OCI-LY3 (cell line): ENCODE data around the gene STAB1.

Source experiments
- EZH2phosphoT487 ChIP-seq: fragments of 200-600 bp; shearing (Covaris generic); IDR thresholded peaks from 2 replicates; pipeline ENCODE4 v1.6.1; 2018; ENCODE audit warnings: antibody characterized with exemption, mixed run types, low read depth
- TF ChIP-seq, protein P1 (sequence below): fragments of 200-600, 300-600 bp; sonication (generic); IDR thresholded peaks from 2 replicates; pipeline ENCODE4 v1.5.1; 2014; ENCODE audit warnings: antibody characterized with exemption, low read length, low read depth

DNA sequence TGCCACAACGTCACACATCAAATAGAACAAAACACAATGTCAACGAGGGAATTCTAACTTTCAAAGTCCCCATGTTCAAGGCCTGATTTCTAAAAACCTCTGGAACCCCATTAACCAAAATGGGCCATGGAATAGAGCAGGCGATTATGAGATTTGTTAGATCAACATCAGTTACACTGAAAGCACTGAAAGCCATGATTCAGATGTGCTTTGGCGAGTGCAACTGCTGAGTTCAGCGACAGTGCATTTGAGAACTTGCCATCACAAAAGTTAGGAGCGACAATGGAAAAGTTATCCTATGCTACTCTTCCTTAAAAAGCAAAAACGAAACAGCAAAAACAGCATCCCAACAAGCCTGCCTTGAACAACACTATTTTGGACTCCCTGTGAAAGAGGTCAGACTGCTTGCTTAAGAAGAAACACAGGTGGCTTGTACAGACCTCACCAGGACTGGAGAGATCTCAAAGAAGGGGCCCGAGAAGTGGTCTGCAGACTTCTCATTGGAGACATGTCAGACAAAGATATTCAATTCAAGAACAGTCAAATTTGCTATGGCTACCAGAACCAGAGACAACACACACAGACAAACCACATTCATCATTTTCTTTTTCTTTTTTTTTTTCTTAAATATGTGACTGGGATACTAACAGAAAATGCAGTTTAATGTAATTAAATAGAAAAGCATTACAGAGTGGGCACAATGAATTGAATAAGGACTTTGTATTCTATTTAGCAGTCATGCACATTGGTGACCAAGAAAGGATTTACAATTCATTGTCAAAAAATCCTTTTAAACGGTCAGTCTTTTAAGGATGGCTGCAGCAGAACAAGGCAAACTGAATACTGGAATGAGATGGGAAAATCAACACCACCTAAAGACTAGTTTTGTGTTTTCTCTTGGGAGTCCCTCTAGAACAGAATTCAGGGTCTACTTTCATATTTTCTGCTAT is 62.1 kb downstream of the STAB1 start:
- TF ChIP-seq, protein P1, sequence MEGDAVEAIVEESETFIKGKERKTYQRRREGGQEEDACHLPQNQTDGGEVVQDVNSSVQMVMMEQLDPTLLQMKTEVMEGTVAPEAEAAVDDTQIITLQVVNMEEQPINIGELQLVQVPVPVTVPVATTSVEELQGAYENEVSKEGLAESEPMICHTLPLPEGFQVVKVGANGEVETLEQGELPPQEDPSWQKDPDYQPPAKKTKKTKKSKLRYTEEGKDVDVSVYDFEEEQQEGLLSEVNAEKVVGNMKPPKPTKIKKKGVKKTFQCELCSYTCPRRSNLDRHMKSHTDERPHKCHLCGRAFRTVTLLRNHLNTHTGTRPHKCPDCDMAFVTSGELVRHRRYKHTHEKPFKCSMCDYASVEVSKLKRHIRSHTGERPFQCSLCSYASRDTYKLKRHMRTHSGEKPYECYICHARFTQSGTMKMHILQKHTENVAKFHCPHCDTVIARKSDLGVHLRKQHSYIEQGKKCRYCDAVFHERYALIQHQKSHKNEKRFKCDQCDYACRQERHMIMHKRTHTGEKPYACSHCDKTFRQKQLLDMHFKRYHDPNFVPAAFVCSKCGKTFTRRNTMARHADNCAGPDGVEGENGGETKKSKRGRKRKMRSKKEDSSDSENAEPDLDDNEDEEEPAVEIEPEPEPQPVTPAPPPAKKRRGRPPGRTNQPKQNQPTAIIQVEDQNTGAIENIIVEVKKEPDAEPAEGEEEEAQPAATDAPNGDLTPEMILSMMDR = no peak
- TF ChIP-seq EZH2phosphoT487 = no peak
